Stimulated activated CD4-positive, alpha-beta T cell treated with anti-CD3 and anti-CD28 coated beads, Interleukin-15, amount 100 ng/mL, for 1 hour (primary cell): ENCODE results near the gene VMP1.
"Not testable (repeated sequence)": the region's sequence is repeated elsewhere in the genome, so short reads cannot be mapped to it uniquely, and the experiment has no call there.

Source experiments
- DNase-seq, 2 donors: peaks; one replicate each; pipeline ENCODE4 v3.0.0-alpha.2; 2020; ENCODE audit warnings: low read depth in 1 of 2, low spot score in 1 of 2

The VMP1 gene

DNA sequence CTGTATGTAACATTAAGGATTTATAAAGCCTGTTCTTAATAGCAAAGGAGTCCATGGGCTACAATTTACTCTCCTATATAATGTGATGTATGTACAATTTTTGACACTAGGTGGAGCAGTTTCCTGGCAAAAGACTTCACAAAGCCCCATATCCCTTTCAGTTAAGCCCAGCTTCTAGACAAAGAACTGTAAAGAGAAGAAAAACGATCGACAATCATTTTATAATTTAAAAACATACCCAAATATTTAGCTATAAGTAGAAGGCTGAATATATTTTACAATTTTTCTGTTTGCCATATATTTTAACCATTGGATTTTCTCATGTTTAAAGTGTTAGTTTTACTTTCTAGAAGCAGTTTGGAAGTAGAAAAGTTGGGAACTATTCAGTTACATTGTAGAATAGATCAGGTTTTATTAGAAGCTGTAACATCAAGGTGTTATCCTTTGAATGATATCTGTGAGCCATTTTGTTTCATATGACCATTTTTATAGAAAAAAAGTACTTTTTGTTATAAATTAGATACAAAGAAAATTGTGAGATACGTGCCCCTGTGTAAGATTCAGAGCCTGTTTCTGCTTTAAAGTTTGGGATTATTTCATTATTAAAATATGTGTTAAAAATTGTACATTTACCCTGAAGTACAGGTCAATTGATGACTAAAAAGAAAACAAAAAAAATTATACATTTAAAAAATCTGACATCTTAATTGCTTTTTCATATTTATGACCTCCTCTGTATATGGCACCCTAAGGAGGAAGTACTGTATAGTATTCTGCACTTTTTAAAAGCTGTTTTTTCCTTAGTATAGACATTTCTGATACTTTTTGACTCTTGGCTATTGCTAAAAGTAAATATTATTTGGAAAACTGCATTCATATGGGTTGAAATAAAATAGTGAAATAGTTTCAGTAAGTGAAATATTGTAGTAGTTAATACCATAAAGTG is 46.3 kb downstream of the VMP1 start:
- no peak for DNase-seq

DNA sequence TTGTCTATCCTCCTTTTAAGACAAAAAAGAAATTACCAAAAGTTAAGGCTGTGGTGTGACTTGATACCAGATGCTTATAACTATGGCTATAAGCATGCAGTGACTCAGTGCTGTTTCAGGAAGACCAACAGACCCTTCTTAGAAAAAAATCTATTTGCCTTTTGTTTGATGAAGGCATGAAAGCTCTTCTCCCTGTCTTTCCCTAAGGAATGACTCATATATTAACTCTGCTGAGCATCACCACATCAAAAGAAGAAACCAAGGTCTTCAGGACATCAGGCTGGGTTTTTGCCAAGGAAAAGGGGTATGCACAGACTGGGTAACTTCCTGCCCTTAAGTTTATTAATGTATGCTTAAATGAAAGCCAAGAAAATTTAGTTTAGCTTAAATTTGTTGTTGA is 47.1 kb downstream of the VMP1 start:
- DNase-seq = no peak

DNA sequence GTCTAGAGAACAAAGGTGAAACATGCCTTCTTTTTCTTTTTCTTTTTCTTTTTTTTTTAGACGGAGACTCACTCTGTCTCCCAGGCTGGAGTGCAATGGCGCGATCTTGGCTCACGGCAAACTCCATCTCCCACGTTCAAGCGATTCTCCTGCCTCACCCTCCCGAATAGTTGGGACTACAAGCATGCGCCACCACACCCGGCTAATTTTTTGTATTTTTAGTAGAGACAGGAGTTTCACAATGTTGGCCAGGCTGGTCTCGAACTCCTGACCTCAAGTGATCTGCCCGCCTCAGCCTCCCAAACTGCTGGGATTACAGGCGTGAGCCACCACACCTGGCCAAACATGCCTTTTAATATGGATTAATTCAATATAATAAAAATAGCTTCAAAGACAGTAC is 47.6 kb downstream of the VMP1 start:
- DNase-seq = not testable (repeated sequence)

DNA sequence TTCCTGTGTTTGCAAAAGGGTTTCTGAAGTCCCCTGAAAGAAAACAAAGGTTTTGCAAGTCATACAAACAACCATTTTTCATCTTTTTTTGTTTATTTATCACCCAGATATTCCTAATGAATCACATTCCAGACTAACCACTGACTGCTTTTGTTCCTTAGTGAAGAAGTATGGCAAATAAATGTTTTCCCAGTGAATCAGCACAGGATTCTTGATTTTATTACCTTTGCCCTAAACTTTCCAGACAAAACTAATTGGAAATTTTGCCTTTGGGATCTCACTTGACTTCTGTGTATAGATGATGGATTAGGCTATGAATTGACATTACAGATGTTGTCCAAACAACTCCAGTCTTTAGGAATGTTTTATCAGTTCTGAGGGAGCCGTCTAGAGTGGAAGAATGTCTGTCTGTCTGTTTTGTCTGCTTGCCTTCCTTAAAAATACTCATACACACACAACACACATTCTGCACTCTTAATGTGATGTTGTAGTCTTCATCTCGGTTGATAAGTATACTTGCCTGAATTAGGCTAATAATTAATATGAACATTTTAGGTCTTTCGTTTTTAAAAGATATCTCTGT is 48.9 kb downstream of the VMP1 start:
- DNase-seq = no peak

- DNase-seq = no peak
These were observed 49.6 kb downstream of the VMP1 start for GRCh38 chr17:59757043-59757442.

DNA sequence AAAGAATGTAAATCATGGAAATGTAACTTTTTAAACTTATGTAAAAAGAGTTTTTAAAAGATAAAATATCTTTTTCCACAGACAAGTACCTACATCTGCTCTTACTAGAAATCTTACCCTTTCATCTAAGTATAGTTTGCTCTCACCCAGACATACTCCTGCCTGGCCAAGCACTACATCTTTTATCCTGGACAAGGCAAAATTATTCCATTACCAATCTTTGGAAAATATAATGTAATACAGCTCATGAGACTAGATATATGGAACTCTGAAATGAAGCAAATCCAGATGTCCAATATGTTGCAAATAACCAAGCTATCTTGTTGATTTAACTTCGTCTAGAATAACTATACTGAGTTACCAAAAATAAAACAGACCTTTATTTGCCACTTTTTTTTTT is 50.0 kb downstream of the VMP1 start:
- DNase-seq = no peak

DNA sequence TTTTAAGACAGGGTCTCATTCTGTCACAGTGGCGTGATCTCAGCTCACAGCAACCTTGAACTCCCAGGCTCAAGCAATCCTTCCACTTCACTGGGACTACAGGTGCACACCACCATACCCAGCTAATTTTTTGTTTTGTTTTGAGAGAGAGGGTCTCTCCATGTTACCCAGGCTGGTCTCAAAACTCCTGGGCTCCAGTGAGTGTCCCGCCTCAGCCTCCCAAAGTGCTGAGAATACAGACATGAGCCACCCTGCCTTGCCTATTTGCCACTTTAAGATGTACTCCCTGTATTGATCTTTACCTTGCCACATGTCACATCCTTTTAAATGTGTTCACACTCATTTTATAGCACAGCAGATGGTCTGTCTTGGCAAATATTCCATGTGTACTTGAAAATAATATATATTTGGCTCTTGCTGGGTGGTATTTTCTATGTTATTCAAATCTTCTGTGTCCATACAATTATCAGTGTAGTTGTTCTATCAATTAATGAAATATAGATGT is 50.5 kb downstream of the VMP1 start:
- no peak for DNase-seq

DNA sequence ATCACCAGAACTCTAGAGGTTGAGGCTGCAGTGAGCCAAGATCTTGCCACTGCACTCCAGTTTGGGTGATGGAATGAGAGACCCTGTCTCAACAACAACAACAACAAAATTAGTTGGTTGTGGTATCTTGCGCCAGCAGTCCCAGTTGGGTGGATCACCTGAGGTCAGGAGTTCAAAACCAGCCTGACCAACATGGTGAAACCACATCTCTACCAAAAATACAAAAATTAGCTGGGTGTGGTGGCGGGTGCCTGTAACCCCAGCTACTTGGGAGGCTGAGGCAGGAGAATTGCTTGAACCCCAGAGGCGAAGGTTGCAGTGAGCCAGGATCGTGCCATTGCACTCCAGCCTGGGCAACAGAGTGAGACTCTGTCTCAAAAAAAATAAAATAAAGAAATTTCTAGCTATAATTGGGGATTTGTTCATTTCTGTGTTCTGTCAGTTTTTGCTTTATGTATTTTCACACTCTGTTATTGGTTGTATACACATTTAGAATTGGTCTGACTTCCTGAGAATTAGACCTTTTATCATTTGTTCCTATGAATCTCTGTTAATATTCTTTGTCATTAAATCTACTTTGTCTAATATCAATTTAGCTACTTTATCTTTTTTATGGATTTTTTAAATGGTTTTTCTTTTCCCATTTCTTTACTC is 51.7 kb downstream of the VMP1 start:
- DNase-seq = not testable (repeated sequence)

GRCh38 chr17:59760160-59760559 is 52.7 kb downstream of the VMP1 start:
- DNase-seq = no peak

DNA sequence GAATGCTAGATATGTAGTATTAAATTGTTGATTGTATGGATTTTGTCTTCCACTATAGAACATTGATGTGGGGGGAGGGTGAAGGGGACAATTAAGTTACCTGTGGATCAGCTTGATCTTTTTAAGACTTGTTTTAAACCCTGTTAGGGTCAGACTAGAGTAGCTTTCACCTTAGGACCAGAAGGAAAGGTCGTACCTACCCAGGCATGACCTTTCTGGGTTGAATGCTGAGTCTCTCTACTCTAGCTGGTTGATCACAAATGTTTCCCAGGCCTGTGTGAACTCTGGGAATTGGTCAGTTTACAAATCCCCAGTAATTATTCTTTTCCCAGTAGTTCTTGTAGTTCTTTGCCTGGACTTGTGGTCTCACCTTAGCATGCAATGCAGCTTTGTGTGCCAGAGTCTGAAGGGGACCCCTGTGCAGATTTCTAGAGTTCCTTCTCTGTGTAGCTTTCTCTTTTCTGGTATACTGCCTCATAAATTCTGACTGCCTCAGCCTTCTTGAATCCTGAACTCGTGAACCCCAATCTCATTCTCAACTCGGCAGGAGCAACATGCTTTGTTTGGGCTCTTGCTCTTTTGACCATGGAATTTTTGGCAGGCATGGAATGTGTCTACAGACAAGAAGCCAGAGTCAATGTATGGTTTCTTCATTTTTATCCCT is 54.1 kb downstream of the VMP1 start:
- no peak for DNase-seq

DNA sequence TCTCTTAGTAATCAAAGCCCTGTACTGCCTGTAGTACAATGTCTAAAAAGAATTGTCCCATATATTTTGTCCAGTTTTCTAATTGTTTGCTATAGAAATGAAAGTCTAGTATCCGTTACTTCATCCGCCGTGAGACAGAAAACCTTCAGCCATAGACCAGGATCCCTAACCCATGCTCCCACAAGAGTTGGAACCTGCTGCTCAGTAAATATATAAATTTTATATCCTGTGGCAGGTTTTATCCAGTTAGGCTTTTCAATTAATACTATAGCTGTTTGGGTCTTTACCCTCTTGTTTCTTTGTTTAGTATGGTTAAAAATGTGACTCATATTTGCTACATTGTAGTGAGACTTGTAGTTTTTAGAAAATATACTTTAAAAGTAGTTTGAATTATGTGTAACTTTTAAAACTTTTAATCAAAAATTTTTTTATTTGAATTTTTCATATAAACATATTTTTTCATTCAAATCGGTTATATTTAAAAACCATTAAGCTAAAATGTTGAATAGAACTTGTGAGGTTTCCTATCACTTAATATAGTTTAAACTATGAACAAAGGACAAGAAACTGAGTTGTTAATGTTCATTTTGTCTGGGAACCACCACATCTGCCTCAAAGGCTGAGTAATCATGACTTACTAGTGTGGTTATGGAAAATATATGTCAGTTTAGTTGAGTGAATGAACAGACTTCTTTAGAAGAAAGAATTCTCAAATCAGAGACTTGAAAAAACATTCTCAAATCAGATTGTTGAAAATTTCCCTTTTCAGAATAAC is 54.8 kb downstream of the VMP1 start:
- DNase-seq = no peak

DNA sequence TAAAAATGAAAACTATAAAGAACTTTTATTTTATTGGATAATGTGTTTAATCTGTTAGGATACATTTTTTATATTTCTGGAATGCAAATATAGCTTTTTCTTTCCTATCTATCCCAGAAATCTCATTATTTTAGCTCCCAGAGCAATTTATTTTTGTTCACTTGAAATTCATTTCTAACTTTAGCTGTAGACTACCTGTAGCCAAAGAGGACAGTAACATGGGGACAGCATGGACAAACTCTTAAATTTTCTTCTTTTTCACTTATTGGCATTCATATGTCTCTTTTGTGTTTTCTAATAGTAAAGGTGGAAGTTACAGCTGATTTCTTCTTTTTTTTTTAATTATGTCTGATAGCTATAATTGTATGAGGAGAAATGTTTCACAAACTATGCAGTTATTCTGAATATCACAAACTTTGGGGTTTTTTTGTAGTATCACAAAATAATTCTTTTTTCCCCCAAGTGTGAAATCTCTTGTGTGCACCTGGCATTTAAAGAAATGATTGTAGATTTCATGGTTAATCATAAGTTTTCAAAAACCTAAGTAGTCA is 55.4 kb downstream of the VMP1 start:
- no peak for DNase-seq

DNA sequence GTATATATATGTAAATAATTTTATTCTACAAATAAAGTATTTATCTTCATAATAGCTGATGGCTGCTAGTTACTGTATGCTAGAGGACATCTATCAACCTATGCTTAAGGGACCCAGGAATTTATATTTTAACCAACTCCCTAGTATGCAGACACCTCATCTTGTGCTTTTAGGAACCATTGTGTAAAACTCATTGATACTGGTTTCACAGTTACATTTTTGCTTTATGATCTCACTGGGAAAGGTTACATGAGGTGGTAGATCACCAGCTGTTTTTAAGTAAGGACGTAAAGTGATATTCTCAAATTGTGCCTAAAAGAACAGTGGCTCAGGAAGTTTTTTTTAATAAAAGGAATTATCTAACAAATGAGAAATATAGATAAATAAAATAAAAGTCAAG is 56.4 kb downstream of the VMP1 start:
- DNase-seq = no peak

GRCh38 chr17:59764292-59764741 is 56.9 kb downstream of the VMP1 start:
- no peak for DNase-seq

- DNase-seq = no peak
These were observed 57.6 kb downstream of the VMP1 start for GRCh38 chr17:59765038-59765437.

GRCh38 chr17:59766491-59766890 is 59.0 kb downstream of the VMP1 start:
- no peak for DNase-seq

GRCh38 chr17:59767176-59767575 is 59.7 kb downstream of the VMP1 start:
- no peak for DNase-seq

DNA sequence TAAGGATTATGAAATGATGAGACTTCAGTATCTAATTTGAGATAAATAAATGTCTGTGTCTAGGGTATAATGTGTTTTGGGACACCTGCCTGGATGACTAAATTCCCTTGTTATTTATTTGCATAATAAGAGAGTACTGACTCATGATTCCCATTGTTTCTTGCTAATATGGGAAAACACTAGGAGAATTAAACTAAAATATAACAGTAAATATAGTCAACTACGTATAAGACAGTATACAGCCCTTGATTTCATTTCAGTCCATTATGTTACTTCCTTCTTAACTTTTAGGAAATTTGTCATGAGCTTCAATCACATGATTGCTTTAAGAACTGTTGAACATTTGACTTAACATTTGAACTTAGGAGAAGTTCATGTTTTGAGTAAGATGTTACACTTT is 62.4 kb downstream of the VMP1 start:
- no peak for DNase-seq

GRCh38 chr17:59771093-59771492 is 63.6 kb downstream of the VMP1 start:
- no peak for DNase-seq

GRCh38 chr17:59775786-59776350 is 68.4 kb downstream of the VMP1 start:
- DNase-seq = no peak
